NCI-H1436 treated with DMSO at 0.1 percent for 48 hours (cell line): ENCODE measurements around the gene GLRA3.
"Not testable (repeated sequence)": the region's sequence is repeated elsewhere in the genome, so short reads cannot be mapped to it uniquely, and the experiment has no call there.

Source experiments
- DNase-seq: peaks from one replicate; lab custom pipeline; 2025; lab: John Stamatoyannopoulos, UW

Gene GLRA3

DNA sequence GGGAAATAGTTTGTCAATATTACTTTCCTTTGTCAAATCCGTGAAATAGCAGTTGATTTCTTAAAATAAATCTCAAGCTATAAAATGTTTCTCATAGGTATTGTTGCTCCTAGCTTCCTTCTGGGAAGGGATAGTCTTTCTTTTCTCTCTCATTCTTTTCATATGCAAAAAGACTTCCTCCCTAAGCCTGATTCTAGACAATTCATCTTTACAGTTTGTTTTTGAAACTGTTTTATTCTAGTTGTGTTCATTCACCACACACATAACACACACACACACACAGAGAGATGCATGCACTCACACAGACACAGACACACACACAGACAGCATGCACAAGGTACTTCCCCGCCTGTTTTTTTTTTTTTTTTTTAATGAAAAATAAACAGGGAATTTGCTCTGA is 18.2 kb downstream of the GLRA3 start:
- no peak for DNase-seq

GRCh38 chr4:174808836-174809235 is 20.2 kb downstream of the GLRA3 start:
- DNase-seq = no peak

DNA sequence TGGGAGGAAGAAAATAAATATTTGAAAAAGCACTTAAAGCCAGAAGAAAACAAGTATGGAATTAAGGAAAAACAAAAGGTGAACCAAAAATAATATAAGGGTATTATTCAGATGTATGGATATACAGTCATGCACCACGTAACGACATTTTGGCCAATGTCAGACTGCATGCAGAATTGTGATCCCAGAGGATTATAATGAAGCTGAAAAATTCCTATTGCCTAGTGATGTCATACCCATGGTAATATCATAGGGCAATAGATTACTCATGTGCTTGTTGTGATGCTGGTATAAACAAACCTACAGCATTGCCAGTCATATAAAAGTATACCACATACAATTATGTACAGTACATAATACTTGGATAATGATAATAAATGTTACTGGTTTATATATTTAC is 20.9 kb downstream of the GLRA3 start:
- DNase-seq = no peak

DNA sequence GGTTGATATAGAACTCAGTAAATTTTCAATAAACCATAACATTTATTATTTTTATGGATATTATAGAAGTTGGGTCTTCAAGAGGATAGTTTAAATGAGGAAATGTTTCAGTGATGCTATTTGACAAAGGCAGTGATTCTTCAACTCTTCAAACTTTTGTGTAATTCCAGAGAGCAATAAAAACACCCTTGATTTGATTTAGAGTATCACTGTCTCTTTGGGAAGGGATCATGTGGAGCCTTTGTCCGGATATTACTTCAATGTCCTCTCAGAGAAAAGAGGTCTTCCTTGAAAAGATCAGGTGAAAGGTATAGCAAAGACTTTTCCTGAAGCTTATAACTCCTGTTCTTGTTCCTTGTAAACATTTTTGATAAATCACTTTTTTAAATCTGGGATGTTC is 23.3 kb downstream of the GLRA3 start:
- no peak for DNase-seq

- no peak for DNase-seq
Measured at GRCh38 chr4:174794543-174795094, 34.4 kb downstream of the GLRA3 start.

GRCh38 chr4:174789657-174790056 is 39.4 kb downstream of the GLRA3 start:
- no peak for DNase-seq

DNA sequence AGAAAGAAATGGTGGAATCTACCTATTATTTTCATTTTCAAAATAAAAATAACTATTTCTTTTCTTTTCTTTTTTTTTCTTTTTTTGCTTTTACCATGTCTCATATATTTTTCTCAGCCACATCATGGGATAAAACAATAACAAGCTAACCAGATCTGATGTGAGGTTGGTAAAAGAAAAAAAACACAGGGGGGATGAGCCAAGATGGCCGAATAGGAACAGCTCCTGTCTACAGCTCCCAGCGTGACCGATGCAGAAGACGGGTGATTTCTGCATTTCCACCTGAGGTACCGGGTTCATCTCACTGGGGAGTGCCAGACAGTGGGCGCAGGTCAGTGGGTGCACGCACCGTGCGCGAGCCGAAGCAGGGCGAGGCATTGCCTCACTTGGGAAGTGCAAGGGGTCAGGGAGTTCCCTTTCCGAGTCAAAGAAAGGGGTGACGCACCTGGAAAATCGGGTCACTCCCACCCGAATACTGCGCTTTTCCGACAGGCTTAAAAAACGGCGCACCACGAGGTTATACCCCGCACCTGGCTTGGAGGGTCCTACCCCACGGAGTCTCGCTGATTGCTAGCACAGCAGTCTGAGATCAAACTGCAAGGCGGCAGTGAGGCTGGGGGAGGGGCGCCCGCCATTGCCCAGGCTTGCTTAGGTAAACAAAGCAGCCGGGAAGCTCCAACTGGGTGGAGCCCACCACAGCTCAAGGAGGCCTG is 50.6 kb downstream of the GLRA3 start:
- DNase-seq = not testable (repeated sequence)

GRCh38 chr4:174775366-174775765 is 53.7 kb downstream of the GLRA3 start:
- DNase-seq = no peak

GRCh38 chr4:174764105-174764729 is 64.8 kb downstream of the GLRA3 start:
- DNase-seq = peak; percentile 50

DNA sequence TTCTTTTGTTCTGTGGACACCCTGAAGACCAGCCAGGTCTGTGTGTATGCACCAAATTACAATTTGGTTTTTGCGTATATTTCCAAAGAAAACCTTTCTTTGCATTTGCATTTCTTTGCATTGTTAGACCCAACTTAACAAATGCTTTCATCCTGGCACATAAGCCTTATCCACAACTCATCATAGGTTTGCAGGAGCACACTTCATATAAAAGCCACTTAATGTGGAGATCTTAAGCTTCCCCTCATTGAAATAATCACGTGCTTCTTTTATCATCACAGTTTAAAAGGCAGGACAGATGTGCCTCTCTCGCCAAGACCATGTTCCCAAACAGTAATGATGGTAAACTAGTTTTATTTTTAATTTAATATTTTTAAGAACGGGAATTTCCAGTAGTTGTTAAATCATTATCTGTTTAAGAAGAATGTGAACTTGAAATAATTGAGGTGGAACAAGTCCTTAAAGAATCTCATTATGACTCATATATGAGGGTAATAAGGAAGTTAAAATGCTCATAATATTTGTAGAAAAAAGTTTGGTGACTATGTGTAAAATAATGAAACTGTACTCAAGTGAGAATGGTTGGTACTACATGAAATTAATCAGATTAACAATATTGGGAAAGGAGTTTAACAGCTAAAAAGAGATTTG is 65.5 kb downstream of the GLRA3 start:
- DNase-seq = no peak

DNA sequence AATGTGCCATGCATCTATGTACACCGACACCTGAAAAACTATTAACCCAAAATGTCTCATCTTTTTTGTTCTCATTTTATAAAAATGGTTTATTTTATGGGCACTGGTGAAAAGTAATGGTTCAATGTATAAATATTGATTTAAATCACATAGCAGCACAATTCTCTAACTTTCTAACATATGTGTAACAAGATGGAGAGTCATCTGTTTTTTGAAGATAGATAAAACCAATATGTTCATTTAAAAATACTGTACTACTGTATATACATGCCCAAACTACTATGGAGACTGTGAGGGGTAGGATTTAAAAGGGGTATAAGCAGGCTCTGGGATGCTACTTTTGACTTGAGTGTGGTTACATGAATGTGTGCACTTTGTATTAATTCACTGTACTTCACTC is 67.6 kb downstream of the GLRA3 start:
- DNase-seq = no peak

DNA sequence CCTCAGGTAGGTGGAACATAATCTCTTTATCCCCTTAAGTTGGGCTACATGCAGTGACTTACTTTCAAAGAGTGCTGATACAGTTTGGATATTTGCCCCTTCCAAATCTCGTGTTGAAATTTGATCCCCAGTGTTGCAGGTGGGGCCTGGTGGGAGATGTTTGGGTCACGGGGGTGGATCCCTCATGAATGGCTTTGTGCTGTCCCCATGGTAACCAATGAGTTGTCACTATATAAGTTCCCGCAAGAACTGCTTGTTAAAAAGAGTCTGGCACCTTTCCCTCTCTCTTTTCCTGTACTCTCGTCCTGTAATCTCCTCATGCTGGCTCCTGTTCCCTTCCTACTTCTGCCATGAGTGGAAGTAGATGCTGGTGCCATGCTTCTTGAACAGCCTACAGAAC is 71.3 kb downstream of the GLRA3 start:
- DNase-seq = peak; percentile 5

DNA sequence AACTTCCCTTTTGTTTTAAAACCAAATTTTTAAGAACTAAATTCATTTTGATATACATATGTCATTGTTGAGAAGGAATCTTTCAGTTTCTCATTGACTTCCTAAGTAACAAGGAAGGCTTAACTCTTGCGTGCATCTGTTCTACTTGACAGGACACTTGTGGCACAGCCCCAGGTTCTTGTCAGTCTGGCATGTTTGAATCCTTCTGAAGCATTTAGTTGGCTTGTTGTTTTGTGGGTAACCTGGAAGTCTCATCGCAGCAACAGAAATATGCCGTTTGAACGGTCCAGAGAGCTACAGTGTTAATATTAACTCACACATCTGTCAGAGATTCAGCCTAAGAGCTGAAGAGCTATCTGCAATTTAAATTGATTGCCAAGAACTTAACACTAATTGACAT is 76.0 kb downstream of the GLRA3 start:
- no peak for DNase-seq

GRCh38 chr4:174752026-174752425 is 77.0 kb downstream of the GLRA3 start:
- DNase-seq = no peak

GRCh38 chr4:174749091-174749490 is 80.0 kb downstream of the GLRA3 start:
- DNase-seq = no peak

DNA sequence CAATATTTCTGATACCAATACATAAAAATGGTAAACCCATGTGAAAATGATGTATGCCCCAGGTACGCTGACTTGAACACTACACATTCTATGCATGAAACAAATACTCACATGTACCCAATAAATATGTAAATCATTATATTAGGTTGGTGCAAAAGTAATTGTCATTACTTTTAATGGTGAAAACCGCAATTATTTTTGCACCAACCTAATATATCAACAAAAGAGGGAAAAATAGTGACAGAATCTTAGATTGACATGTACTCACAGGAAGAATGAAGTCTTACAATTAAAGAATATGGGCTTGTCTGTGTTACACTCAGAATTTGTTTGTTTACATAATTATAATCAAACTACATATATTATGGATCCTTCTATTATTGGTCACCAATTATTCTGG is 82.3 kb downstream of the GLRA3 start:
- no peak for DNase-seq

DNA sequence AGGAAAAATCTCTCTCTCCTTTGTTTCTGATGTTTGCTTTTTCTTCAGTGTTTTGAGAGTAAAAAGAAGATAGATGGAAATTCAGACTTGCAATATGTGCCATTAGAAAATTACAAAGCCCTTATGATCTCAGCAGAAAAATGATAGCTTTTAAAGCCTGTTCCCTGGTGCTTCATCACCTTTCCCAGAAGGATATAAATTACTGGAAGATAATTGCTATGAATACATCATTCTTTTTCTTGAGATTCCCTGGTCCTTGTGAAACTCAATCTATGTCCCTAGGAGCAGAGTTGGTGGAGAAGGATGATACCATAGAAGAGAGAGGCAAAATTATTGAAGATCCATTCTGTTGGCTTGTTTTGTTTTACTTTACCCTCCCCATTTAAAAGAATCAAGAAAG is 86.5 kb downstream of the GLRA3 start:
- DNase-seq = no peak

DNA sequence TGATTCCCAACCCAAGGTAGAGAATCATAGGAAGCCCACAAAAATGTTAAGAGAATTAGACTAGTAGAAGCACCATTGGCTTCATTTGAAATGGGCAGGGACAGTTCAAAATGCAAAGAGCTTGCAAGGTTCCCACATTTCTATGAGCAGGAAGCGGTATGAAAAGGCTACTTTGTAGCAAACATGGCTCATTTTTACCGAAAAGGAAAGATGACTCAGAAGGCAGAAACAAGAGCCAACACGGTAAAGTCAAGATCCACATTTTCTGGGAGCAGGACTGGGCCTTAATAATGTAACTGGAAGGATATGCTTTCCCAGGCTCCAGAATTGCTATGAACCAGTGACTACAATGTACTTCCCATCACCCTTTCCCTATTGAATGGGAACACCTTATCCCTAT is 89.5 kb downstream of the GLRA3 start:
- DNase-seq = no peak

- DNase-seq = no peak
Measured at GRCh38 chr4:174734181-174734580, 94.9 kb downstream of the GLRA3 start.

GRCh38 chr4:174717828-174718227 is 111.2 kb downstream of the GLRA3 start:
- no peak for DNase-seq

GRCh38 chr4:174716986-174717770 is 111.9 kb downstream of the GLRA3 start:
- DNase-seq = no peak
